Measurements from ENCODE around the gene ADAM8. TPM values are rescaled to one million over a fixed set of nuclear protein-coding genes. Genes with fewer than 3 reads are reported as not detected.
A peak's percentile ranks its signal among the peaks of the same experiment; 100 is the strongest.
"Not testable (repeated sequence)": the region's sequence is repeated elsewhere in the genome, so short reads cannot be mapped to it uniquely, and the experiment has no call there.

The ADAM8 gene
- total RNA-seq, 4 donors from 2014 or later: 2.7 to 11.3 (median 6.4) TPM

- no peak for DNase-seq (ENCODE audit: low spot score in 2 of 2)
Observed at GRCh38 chr10:133236401-133237240, 40.0 kb downstream of the ADAM8 start.

DNA sequence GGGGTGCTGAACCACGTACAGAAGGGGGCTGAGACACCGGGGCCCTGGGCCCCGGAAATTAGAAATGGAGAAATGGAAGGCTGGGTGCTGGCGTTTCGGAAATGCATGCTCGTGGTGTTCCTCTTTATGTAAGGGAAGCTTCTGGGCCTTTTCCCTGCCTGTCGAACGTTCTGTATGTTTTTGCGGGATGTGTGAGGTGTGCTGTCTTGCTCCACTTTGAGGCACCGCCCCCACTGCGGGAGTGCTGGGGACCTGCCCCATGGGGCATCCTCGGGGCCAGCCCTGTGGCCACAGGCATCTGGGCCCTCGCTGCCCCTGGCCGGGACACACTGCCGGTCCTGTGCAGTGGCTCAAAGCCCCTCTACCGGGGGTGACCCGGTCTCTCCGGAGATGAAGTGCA is 40.7 kb downstream of the ADAM8 start:
- peak overlapping the region in 2 of 4 donors; percentile 20 to 68 for H3K27ac ChIP-seq
- H3K27me3 ChIP-seq: peaks cover 0 to 99% of the 10 kb centered on the region in 2 donors

More at GRCh38 chr10:133236401-133237240, 40.0 kb downstream of the ADAM8 start:
- Histone ChIP-seq H3K4me3 (peak overlapping the region in 3 of 4 donors; percentile 7 to 46 (median 26)), H3K36me3 (no peaks in the 10 kb centered on the region), H3K4me1 (peaks cover 0 to 35% (median 16%) of the 10 kb centered on the region in 4 donors), H3K27ac (peak overlapping the region in 2 of 4 donors; percentile 20 to 68), H3K9me3 (peaks cover 0 to 6% (median 0%) of the 10 kb centered on the region in 4 donors), H3K27me3 (peaks cover 0 to 100% of the 10 kb centered on the region in 2 donors)
- WGBS, 2 donors: 1 to 20% methylated on average over 1 to 51 of the region's 103 CpGs
- TF ChIP-seq EP300 (IDR thresholded peaks at IDR 0.05): no peak
- no peak for TF ChIP-seq POLR2A (IDR thresholded peaks at IDR 0.05)
- TF ChIP-seq CTCF (IDR thresholded peaks at IDR 0.05): no peak

DNA sequence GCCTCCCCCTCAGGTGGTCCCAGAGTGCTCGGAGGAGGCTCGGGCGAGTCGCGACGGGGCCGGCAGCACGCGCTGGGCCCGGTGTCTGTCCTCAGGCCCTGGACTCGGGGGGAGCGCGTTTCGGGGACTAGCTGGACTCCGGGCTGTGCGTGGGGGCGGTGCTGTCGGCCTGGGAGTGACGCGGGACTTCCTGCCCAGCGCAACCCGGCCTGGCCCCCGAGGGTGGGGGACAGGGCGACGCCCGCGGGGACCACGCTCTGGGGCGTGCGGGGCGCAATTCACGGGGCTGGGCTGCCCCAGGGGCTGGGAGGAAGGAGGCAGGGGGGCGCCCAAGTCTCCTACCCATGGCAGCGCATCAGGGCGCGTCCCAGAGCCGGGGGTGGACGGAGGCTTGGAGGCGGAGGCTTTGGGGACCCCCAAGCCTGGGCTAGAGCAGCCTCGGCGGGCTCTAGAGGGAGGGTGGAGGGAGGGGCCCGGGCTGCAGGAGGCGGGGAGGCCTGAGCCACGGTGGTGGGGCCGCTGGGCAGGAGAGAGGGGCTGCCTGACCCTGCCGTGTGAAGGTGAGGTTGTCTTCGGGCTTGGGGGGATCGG is 41.3 kb downstream of the ADAM8 start:
- Histone ChIP-seq H3K9me3 (peaks cover 0 to 6% (median 0%) of the 10 kb centered on the region in 4 donors), H3K27me3 (peaks cover 0 to 94% of the 10 kb centered on the region in 2 donors), H3K36me3 (no peaks in the 10 kb centered on the region), H3K4me1 (peaks cover 0 to 44% (median 16%) of the 10 kb centered on the region in 4 donors), H3K27ac (peak overlapping the region in 3 of 4 donors; percentile 53 to 68 (median 58)), H3K4me3 (peak overlapping the region in 2 of 4 donors; percentile 26 to 46)
- TF ChIP-seq POLR2A (IDR thresholded peaks at IDR 0.05) (peak in 1 of 2 donors; percentile 20), EP300 (IDR thresholded peaks at IDR 0.05) (no peak)
- WGBS, 2 donors: 1 to 4% methylated on average over 36 to 43 of the region's 48 CpGs
- DNase-seq (ENCODE audit: low spot score in 2 of 2): no peak

More for the DNA sequence above, 40.7 kb downstream of the ADAM8 start:
- 1 to 4% methylated on average over 15 to 17 of the region's 18 CpGs for WGBS, 2 donors
- Histone ChIP-seq H3K4me3 (peak overlapping the region in 2 of 4 donors; percentile 26 to 46), H3K9me3 (peaks cover 0 to 6% (median 0%) of the 10 kb centered on the region in 4 donors), H3K36me3 (no peaks in the 10 kb centered on the region), H3K4me1 (peaks cover 0 to 39% (median 16%) of the 10 kb centered on the region in 4 donors)
- TF ChIP-seq EP300 (IDR thresholded peaks at IDR 0.05) (no peak), CTCF (IDR thresholded peaks at IDR 0.05) (no peak), POLR2A (IDR thresholded peaks at IDR 0.05) (no peak)
- no peak for DNase-seq (ENCODE audit: low spot score in 2 of 2)

DNA sequence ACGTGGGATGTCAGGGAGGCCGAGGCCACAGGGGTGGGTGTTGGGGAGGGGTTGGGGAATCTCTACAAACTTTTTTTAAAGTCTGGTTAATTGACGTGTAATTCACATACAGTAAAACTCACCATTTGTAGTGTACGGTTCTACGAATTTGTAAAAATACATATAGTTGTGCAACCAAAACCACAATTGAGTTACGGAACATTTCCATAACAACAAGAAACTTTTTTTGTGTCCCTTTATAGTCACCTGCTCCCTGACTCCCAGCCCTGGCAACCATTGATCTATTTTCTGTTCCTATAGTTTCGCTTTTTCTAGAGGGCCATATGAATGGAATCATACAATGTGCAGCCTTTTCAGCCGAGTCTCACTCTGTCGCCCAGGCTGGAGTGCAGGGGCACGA is 41.9 kb downstream of the ADAM8 start:
- 41 to 55% methylated on average over 10 of the region's 10 CpGs for WGBS, 2 donors
- H3K9me3 ChIP-seq; H3K27ac ChIP-seq; H3K36me3 ChIP-seq; DNase-seq (ENCODE audit: low spot score in 2 of 2); H3K4me3 ChIP-seq: not testable (repeated sequence)
- Histone ChIP-seq H3K27me3 (peaks cover 0 to 90% of the 10 kb centered on the region in 2 donors), H3K4me1 (peaks cover 0 to 45% (median 17%) of the 10 kb centered on the region in 4 donors)

GRCh38 chr10:133231946-133232574 is 44.6 kb downstream of the ADAM8 start:
- 48% methylated on average over 11 of the region's 11 CpGs for WGBS, 2 donors
- no peaks in the 10 kb centered on the region for H3K36me3 ChIP-seq
- peaks cover 0 to 89% of the 10 kb centered on the region in 2 donors for H3K27me3 ChIP-seq
- H3K27ac ChIP-seq: no peak overlapping the region
- DNase-seq (ENCODE audit: low spot score in 2 of 2): no peak
- H3K4me1 ChIP-seq: peaks cover 0 to 38% (median 11%) of the 10 kb centered on the region in 4 donors
- no peak for TF ChIP-seq CTCF (IDR thresholded peaks at IDR 0.05)
- TF ChIP-seq EP300 (IDR thresholded peaks at IDR 0.05): no peak
- TF ChIP-seq POLR2A (IDR thresholded peaks at IDR 0.05): no peak
- H3K4me3 ChIP-seq: no peak overlapping the region
- H3K9me3 ChIP-seq: peaks cover 0 to 6% (median 0%) of the 10 kb centered on the region in 4 donors

All from tibial nerve (tissue), 4 donors.